Uterus (tissue), 2 donors: Measurements from ENCODE around the gene PAX6.

Experiments
- POLR2A ChIP-seq, 2 donors: fragments of 450-650 bp; IDR thresholded peaks; one replicate each; pipeline ENCODE4 v1.6.1; 2016; ENCODE audit warnings: antibody characterized with exemption in 2 of 2, mild to moderate bottlenecking in 1 of 2, moderate library complexity in 1 of 2
- TF ChIP-seq, protein P1 (sequence below), 4 experiments: fragments of 200-600 bp in 2 of 4; fragments of 450-650 bp in 2 of 4; sonication (generic) in 2 of 4; IDR thresholded peaks; one replicate each; pipeline ENCODE4 v1.5.1; 2016 to 2019; ENCODE audit warnings: antibody characterized with exemption in 4 of 4, mild to moderate bottlenecking in 2 of 4, moderate library complexity in 1 of 4

DNA sequence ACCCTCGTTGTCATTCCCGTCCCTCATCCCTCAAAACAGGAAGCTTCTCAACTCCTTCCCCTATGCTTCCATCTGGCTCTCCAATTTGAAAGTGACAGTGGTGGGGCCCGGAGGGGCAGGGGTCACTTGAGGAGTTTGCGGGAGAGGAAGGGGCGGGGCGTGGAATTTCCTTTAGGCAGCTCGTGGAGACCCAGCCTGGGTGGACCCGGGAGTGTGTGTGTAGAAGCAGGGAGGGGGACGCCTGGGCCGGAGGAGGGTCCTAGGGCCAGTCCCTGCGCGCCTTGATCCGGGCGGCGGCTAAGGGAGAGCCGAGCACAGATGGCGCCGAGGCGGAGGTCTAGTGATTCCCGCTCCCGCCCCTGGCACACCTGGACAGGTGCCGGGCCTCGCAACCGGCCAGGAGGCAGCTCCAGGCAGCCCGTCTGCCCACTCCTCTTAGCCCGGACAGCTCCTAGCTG, 7.8 kb upstream of the PAX6 start:
- TF ChIP-seq, protein P1, sequence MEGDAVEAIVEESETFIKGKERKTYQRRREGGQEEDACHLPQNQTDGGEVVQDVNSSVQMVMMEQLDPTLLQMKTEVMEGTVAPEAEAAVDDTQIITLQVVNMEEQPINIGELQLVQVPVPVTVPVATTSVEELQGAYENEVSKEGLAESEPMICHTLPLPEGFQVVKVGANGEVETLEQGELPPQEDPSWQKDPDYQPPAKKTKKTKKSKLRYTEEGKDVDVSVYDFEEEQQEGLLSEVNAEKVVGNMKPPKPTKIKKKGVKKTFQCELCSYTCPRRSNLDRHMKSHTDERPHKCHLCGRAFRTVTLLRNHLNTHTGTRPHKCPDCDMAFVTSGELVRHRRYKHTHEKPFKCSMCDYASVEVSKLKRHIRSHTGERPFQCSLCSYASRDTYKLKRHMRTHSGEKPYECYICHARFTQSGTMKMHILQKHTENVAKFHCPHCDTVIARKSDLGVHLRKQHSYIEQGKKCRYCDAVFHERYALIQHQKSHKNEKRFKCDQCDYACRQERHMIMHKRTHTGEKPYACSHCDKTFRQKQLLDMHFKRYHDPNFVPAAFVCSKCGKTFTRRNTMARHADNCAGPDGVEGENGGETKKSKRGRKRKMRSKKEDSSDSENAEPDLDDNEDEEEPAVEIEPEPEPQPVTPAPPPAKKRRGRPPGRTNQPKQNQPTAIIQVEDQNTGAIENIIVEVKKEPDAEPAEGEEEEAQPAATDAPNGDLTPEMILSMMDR (IDR thresholded peaks at IDR 0.05): no peak
- no peak for TF ChIP-seq POLR2A (IDR thresholded peaks at IDR 0.05)
